Psoas muscle (tissue), 8 donors: Measurements from ENCODE around the gene SBK1. TPM values are rescaled to one million over a fixed set of nuclear protein-coding genes. Genes with fewer than 3 reads are reported as not detected.
A peak's percentile ranks its signal among the peaks of the same experiment; 100 is the strongest.

Experiments
- ATAC-seq, 4 donors: fragments of 200-7000 bp; cut with Tn5 transposase; one replicate each; pipeline ENCODE4 v1.9.1; 2020; ENCODE audit warnings: moderate library complexity in 3 of 4, mild to moderate bottlenecking in 2 of 4
- DNase-seq, 2 donors: peaks; one replicate each; pipeline ENCODE4 v3.0.0-alpha.2; 2020
- H3K27ac ChIP-seq: fragments of 200-600 bp; one replicate; pipeline ENCODE4 v1.8.0; 2022
- H3K27me3 ChIP-seq, 3 donors: fragments of 200-600 bp in 1 of 3; one replicate each; pipeline versions ENCODE4 v1.6.1 to v1.8.0; 2013 to 2022; ENCODE audit warnings: low read length in 2 of 3, mild to moderate bottlenecking in 2 of 3, moderate library complexity in 1 of 3; ENCODE audit not compliant: insufficient read depth in 3 of 3
- H3K36me3 ChIP-seq, 2 donors: fragments of 200-600 bp in 1 of 2; one replicate each; pipeline versions ENCODE4 v1.6.1 to v1.8.0; 2013 to 2022; ENCODE audit warnings: low read depth in 1 of 2, mild to moderate bottlenecking in 1 of 2, moderate library complexity in 1 of 2; ENCODE audit not compliant: insufficient read depth in 1 of 2
- H3K4me1 ChIP-seq: fragments of 200-600 bp; one replicate; pipeline ENCODE4 v1.8.0; 2022
- H3K4me3 ChIP-seq: fragments of 200-600 bp; one replicate; pipeline ENCODE4 v1.8.0; 2022; ENCODE audit warnings: mild to moderate bottlenecking
- H3K9me3 ChIP-seq: fragments of 200-600 bp; one replicate; pipeline ENCODE4 v1.8.0; 2022
- CTCF ChIP-seq: fragments of 200-600 bp; IDR thresholded peaks from one replicate; pipeline ENCODE4 v1.8.0; 2022; ENCODE audit warnings: antibody characterized with exemption
- WGBS, 3 donors: extraction: QIAGEN DNeasy Blood & Tissue Kit; methylation state at CpG; one replicate each; pipeline versions ENCODE4 v1.1.6 to v1.1.7; 2013; 5-methylcytosine and 5-hydroxymethylcytosine counted together
- intact Hi-C, 2 donors: fragments of 100-400 bp; cut with DNase I; formaldehyde crosslinking; loops; one replicate each; pipeline versions ENCODE4 v1.11.0 to v1.14.2; 2022
- polyA plus RNA-seq, 3 donors: library from polyadenylated mRNA; stranded (reverse); fragments of 200-250 nt; gene quantifications; one replicate each; pipeline ENCODE4 v1.2.3, GENCODE V29; 2013
- total RNA-seq, 4 donors: library from RNA; stranded (reverse); fragmentation: NEBNext Ultra II Directional in 2 of 4; extraction: Animal tissue kit (Norgen Biotek cat#: 25700) in 2 of 4; gene quantifications; one replicate each; pipeline versions ENCODE4 v1.2.1 to v1.2.4, GENCODE V29; 2021 to 2023
- donor health status: healthy with polysubstance abuse.
- donor health status: DM: no; HTN: no; CAD: no; lungs with moderate emphysema.
- donor health status: Bipolar disorder and iron deficiency.
- donor health status: healthy.
- donor health status: DM: yes; HTN: yes; CAD: no.
- donor health status: DM: no; HTN: no; CAD: no.
- donor health status: DM: no; HTN: no; CAD: no.
- donor health status: DM: yes; HTN: yes; CAD: no.

The SBK1 gene
- total and polyA plus RNA-seq, 7 donors = 1.3 to 20.6 (median 5.3) TPM

DNA sequence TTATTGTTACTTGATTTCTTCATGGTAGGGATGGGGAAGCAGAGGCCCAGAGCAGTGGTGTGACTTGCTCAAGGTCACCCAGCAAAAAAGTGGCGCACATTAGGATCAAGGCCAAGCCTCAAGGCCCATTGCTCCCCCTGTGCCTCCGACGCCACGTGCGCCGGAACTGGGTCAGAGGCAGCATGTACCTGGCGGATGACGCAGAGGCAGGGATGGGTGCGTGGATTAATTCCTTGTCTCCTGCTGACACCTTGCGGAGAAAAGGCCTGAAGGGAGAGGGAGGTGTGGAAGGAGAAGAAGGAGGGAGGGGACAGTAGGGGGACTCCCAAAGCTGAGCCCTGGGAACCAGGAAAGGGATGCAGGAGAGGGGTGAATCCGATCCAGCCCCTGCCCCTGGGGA is 18.5 kb downstream of the SBK1 start:
- Histone ChIP-seq H3K36me3 (no peaks in the 10 kb centered on the region), H3K4me3 (no peak overlapping the region), H3K27ac (no peak overlapping the region), H3K9me3 (no peaks in the 10 kb centered on the region), H3K4me1 (no peaks in the 10 kb centered on the region), H3K27me3 (no peaks in the 10 kb centered on the region)
- intact Hi-C loops = no loop called here
- WGBS, 3 donors = 93% methylated on average over 11 of the region's 11 CpGs
- no peak for TF ChIP-seq CTCF
- DNase-seq (peak in 1 of 2 donors; percentile 23), ATAC-seq (no peak)

DNA sequence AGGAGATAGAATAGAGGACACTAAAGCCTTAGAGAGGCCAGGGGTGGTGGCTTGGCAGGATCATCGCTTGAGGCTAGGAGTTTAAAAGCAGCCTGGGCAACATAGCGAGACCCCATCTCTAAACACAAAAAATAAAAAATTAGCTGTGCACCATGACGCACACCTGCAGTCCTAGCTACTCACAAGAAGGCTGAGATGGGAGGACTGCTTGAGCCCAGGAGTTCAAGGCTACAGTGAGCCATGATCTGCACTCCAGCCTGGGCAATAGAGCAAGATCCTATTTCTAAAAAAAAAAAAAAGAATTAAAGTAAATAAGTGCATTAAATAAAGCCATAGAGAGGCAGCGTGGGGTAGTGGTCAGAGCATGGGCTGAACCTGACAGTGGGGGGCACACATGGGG is 19.1 kb downstream of the SBK1 start:
- Histone ChIP-seq H3K27me3 (no peaks in the 10 kb centered on the region), H3K4me1 (no peaks in the 10 kb centered on the region), H3K4me3 (no peak overlapping the region), H3K36me3 (no peaks in the 10 kb centered on the region), H3K27ac (no peak overlapping the region), H3K9me3 (no peaks in the 10 kb centered on the region)
- 93 to 96% (median 95%) methylated on average over 4 of the region's 4 CpGs for WGBS, 3 donors
- TF ChIP-seq CTCF = no peak
- intact Hi-C loops = no loop called here
- DNase-seq = no peak
- no peak for ATAC-seq

- no peaks in the 10 kb centered on the region for H3K9me3 ChIP-seq
- ATAC-seq (peak in 1 of 4 donors; percentile 15), DNase-seq (peak in 1 of 2 donors; percentile 42)
- H3K27me3 ChIP-seq = no peaks in the 10 kb centered on the region
- H3K36me3 ChIP-seq = no peaks in the 10 kb centered on the region
- TF ChIP-seq CTCF = no peak
- H3K27ac ChIP-seq = no peak overlapping the region
- intact Hi-C loops = no loop called here
- no peak overlapping the region for H3K4me3 ChIP-seq
- no peaks in the 10 kb centered on the region for H3K4me1 ChIP-seq
- WGBS, 3 donors = 73 to 79% (median 78%) methylated on average over 14 of the region's 14 CpGs
Measured at GRCh38 chr16:28311913-28312312, 19.6 kb downstream of the SBK1 start.

- H3K36me3 ChIP-seq = no peaks in the 10 kb centered on the region
- intact Hi-C loops = no loop called here
Measured at GRCh38 chr16:28312327-28312726, 20.0 kb downstream of the SBK1 start.

More at GRCh38 chr16:28312327-28312726, 20.0 kb downstream of the SBK1 start:
- no peak overlapping the region for H3K27ac ChIP-seq
- no peaks in the 10 kb centered on the region for H3K27me3 ChIP-seq
- H3K4me1 ChIP-seq = no peaks in the 10 kb centered on the region
- TF ChIP-seq CTCF = no peak
- H3K9me3 ChIP-seq = no peaks in the 10 kb centered on the region
- WGBS, 3 donors = 76 to 79% (median 76%) methylated on average over 10 of the region's 10 CpGs
- H3K4me3 ChIP-seq = no peak overlapping the region
- ATAC-seq = no peak
- no peak for DNase-seq
